ENCODE data around the gene RAD52.

The RAD52 gene

GRCh38 chr12:880656-881055 lies 68.8 kb downstream of the RAD52 start:
- H2AFZ ChIP-seq (ENCODE audit: low read depth, low read length, severe bottlenecking): no peak overlapping the region
- no peaks in the 10 kb centered on the region for H3K27me3 ChIP-seq (ENCODE audit: low read length)
- no peaks in the 10 kb centered on the region for H3K9me2 ChIP-seq (replicated peaks; ENCODE audit: insufficient read depth, low read length)
- peaks cover 59% of the 10 kb centered on the region for H3K36me3 ChIP-seq (ENCODE audit: low read length)
- H3F3A ChIP-seq (ENCODE audit: insufficient read depth): no peaks in the 10 kb centered on the region
- H3K27ac ChIP-seq (ENCODE audit: low read depth, low read length): no peak overlapping the region
- H3K9ac ChIP-seq (ENCODE audit: low read length): no peak overlapping the region
- H3K4me3 ChIP-seq (ENCODE audit: insufficient read depth, low read length, poor library complexity, severe bottlenecking): no peak overlapping the region
- TF ChIP-seq CTCF (IDR thresholded peaks at IDR 0.05; ENCODE audit: insufficient read depth, low read length, poor library complexity, severe bottlenecking): no peak
- TF ChIP-seq EZH2phosphoT487 (conservative IDR thresholded peaks at IDR 0.05; ENCODE audit: low read length): no peak
- H3K79me2 ChIP-seq (ENCODE audit: insufficient read depth, low read length): no peaks in the 10 kb centered on the region
- H3K4me2 ChIP-seq (ENCODE audit: low read depth, low read length, poor library complexity, severe bottlenecking): no peak overlapping the region
- no peaks in the 10 kb centered on the region for H3K9me3 ChIP-seq (ENCODE audit: insufficient read depth, low read length)
- no peaks in the 10 kb centered on the region for H4K20me1 ChIP-seq (ENCODE audit: low read depth, low read length)

GRCh38 chr12:879641-880040 lies 69.9 kb downstream of the RAD52 start:
- TF ChIP-seq EZH2phosphoT487 (conservative IDR thresholded peaks at IDR 0.05; ENCODE audit: low read length): no peak
- Histone ChIP-seq H4K20me1 (ENCODE audit: low read depth, low read length) (no peaks in the 10 kb centered on the region), H3K27ac (ENCODE audit: low read depth, low read length) (no peak overlapping the region), H3K9me2 (replicated peaks; ENCODE audit: insufficient read depth, low read length) (no peaks in the 10 kb centered on the region), H3K4me2 (ENCODE audit: low read depth, low read length, poor library complexity, severe bottlenecking) (no peak overlapping the region), H3K9ac (ENCODE audit: low read length) (no peak overlapping the region), H2AFZ (ENCODE audit: low read depth, low read length, severe bottlenecking) (no peak overlapping the region), H3K79me2 (ENCODE audit: insufficient read depth, low read length) (no peaks in the 10 kb centered on the region), H3K4me3 (ENCODE audit: insufficient read depth, low read length, poor library complexity, severe bottlenecking) (no peak overlapping the region), H3K36me3 (ENCODE audit: low read length) (peaks cover 58% of the 10 kb centered on the region), H3F3A (ENCODE audit: insufficient read depth) (peaks cover 2% of the 10 kb centered on the region; the same call in 1 of the 2 replicates), H3K27me3 (ENCODE audit: low read length) (no peaks in the 10 kb centered on the region), H3K9me3 (ENCODE audit: insufficient read depth, low read length) (no peaks in the 10 kb centered on the region)

GRCh38 chr12:873954-874353 lies 75.5 kb downstream of the RAD52 start:
- H3K27ac ChIP-seq (ENCODE audit: low read depth, low read length): no peak overlapping the region
- no peaks in the 10 kb centered on the region for H3K27me3 ChIP-seq (ENCODE audit: low read length)
- no peaks in the 10 kb centered on the region for H3K9me3 ChIP-seq (ENCODE audit: insufficient read depth, low read length)
- no peak overlapping the region for H3K4me3 ChIP-seq (ENCODE audit: insufficient read depth, low read length, poor library complexity, severe bottlenecking)
- TF ChIP-seq CTCF (IDR thresholded peaks at IDR 0.05; ENCODE audit: insufficient read depth, low read length, poor library complexity, severe bottlenecking) (no peak), EZH2phosphoT487 (conservative IDR thresholded peaks at IDR 0.05; ENCODE audit: low read length) (no peak)
- H4K20me1 ChIP-seq (ENCODE audit: low read depth, low read length): no peaks in the 10 kb centered on the region
- H3K9ac ChIP-seq (ENCODE audit: low read length): no peak overlapping the region
- no peak overlapping the region for H3K4me2 ChIP-seq (ENCODE audit: low read depth, low read length, poor library complexity, severe bottlenecking)
- H2AFZ ChIP-seq (ENCODE audit: low read depth, low read length, severe bottlenecking): no peak overlapping the region
- H3K79me2 ChIP-seq (ENCODE audit: insufficient read depth, low read length): no peaks in the 10 kb centered on the region
- H3K36me3 ChIP-seq (ENCODE audit: low read length): peaks cover 41% of the 10 kb centered on the region; the same call in 1 of the 2 replicates
- H3F3A ChIP-seq (ENCODE audit: insufficient read depth): peaks cover 3% of the 10 kb centered on the region; the same call in 1 of the 2 replicates
- no peaks in the 10 kb centered on the region for H3K9me2 ChIP-seq (replicated peaks; ENCODE audit: insufficient read depth, low read length)

- no peak overlapping the region for H3K4me2 ChIP-seq (ENCODE audit: low read depth, low read length, poor library complexity, severe bottlenecking)
- no peaks in the 10 kb centered on the region for H3K79me2 ChIP-seq (ENCODE audit: insufficient read depth, low read length)
- H3K36me3 ChIP-seq (ENCODE audit: low read length): peaks cover 49% of the 10 kb centered on the region; the same call in 1 of the 2 replicates
- TF ChIP-seq EZH2phosphoT487 (conservative IDR thresholded peaks at IDR 0.05; ENCODE audit: low read length) (no peak), CTCF (IDR thresholded peaks at IDR 0.05; ENCODE audit: insufficient read depth, low read length, poor library complexity, severe bottlenecking) (no peak)
- H3K9me2 ChIP-seq (replicated peaks; ENCODE audit: insufficient read depth, low read length): no peaks in the 10 kb centered on the region
- no peak overlapping the region for H2AFZ ChIP-seq (ENCODE audit: low read depth, low read length, severe bottlenecking)
- no peaks in the 10 kb centered on the region for H3K27me3 ChIP-seq (ENCODE audit: low read length)
- no peak overlapping the region for H3K9ac ChIP-seq (ENCODE audit: low read length)
- H3K27ac ChIP-seq (ENCODE audit: low read depth, low read length): no peak overlapping the region
- peaks cover 3% of the 10 kb centered on the region; the same call in 1 of the 2 replicates for H3F3A ChIP-seq (ENCODE audit: insufficient read depth)
- no peak overlapping the region for H3K4me3 ChIP-seq (ENCODE audit: insufficient read depth, low read length, poor library complexity, severe bottlenecking)
- no peaks in the 10 kb centered on the region for H4K20me1 ChIP-seq (ENCODE audit: low read depth, low read length)
- no peaks in the 10 kb centered on the region for H3K9me3 ChIP-seq (ENCODE audit: insufficient read depth, low read length)
These were observed 79.1 kb downstream of the RAD52 start for GRCh38 chr12:870378-870777.

Data from SU-DHL-6 (cell line).